H1 (cell line): Measurements from ENCODE around the gene ESR1. TPM values are rescaled to one million over a fixed set of nuclear protein-coding genes. Genes with fewer than 3 reads are reported as not detected.

Experiments used
- JUN ChIP-seq: IDR thresholded peaks from 2 replicates; pipeline ENCODE4 v1.6.1; 2011; ENCODE audit warnings: low read depth, mild to moderate bottlenecking, improper control_type of control experiment, low read length
- POU5F1 ChIP-seq: IDR thresholded peaks from 2 replicates; pipeline ENCODE4 v1.6.1; 2011; ENCODE audit warnings: low read depth, mild to moderate bottlenecking, low read length, moderate library complexity
- polyA plus RNA-seq, 7 experiments: library from polyadenylated mRNA; depleted of rRNA in 3 of 7; stranded (reverse) in 5 of 7; unstranded in 2 of 7; fragments of >200 nt in 5 of 7; fragments of 200-250 nt in 2 of 7; gene quantifications; 1 replicate in 5 of 7; 2 replicates in 1 of 7; 4 replicates in 1 of 7; pipeline versions ENCODE4 v1.2.1 to v1.2.3, GENCODE V29; 2011 to 2013; ENCODE audit warnings: missing spikeins in 2 of 7, mixed read lengths in 2 of 7
- total RNA-seq: library from RNA; stranded (reverse); fragmentation: NEBNext Ultra II Directional; extraction: Animal tissue kit (Norgen Biotek cat#: 25700); gene quantifications from 2 replicates; pipeline ENCODE4 v1.2.1, GENCODE V29; 2021
- TF ChIP-seq, protein P1 (sequence below): fragments of 300-600 bp; sonication (generic); IDR thresholded peaks from 2 replicates; pipeline ENCODE4 v1.7.1; 2012; ENCODE audit warnings: low read length, moderate library complexity, mild to moderate bottlenecking, inconsistent platforms; ENCODE audit not compliant: insufficient replicate concordance

The ESR1 gene
- total and polyA plus RNA-seq, 2 of the 8 experiments (the other 6 are each of a cell fraction or from before 2014, with no cell fraction given), result 0.03 to 0.17 TPM

DNA sequence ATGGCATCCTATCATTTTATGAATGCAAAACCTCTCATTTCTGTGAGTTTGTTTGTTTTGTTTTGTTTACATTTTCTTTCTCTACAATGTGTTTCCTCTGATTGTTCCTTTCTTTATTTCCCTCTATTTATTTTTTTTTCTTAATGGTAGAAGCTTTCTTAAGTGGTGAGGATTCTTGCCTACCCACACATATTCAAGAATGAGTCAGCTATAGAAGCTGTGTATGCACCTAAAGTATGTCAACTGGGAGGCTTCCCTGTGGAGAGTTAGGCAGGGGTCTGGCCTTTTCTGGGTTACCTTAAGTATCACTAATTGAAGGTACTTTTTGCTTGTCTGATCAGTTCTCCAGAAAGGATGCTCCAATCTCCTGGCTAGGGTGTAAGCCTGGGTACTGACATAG, 354.0 kb downstream of the ESR1 start (continued):
- TF ChIP-seq, protein P1, sequence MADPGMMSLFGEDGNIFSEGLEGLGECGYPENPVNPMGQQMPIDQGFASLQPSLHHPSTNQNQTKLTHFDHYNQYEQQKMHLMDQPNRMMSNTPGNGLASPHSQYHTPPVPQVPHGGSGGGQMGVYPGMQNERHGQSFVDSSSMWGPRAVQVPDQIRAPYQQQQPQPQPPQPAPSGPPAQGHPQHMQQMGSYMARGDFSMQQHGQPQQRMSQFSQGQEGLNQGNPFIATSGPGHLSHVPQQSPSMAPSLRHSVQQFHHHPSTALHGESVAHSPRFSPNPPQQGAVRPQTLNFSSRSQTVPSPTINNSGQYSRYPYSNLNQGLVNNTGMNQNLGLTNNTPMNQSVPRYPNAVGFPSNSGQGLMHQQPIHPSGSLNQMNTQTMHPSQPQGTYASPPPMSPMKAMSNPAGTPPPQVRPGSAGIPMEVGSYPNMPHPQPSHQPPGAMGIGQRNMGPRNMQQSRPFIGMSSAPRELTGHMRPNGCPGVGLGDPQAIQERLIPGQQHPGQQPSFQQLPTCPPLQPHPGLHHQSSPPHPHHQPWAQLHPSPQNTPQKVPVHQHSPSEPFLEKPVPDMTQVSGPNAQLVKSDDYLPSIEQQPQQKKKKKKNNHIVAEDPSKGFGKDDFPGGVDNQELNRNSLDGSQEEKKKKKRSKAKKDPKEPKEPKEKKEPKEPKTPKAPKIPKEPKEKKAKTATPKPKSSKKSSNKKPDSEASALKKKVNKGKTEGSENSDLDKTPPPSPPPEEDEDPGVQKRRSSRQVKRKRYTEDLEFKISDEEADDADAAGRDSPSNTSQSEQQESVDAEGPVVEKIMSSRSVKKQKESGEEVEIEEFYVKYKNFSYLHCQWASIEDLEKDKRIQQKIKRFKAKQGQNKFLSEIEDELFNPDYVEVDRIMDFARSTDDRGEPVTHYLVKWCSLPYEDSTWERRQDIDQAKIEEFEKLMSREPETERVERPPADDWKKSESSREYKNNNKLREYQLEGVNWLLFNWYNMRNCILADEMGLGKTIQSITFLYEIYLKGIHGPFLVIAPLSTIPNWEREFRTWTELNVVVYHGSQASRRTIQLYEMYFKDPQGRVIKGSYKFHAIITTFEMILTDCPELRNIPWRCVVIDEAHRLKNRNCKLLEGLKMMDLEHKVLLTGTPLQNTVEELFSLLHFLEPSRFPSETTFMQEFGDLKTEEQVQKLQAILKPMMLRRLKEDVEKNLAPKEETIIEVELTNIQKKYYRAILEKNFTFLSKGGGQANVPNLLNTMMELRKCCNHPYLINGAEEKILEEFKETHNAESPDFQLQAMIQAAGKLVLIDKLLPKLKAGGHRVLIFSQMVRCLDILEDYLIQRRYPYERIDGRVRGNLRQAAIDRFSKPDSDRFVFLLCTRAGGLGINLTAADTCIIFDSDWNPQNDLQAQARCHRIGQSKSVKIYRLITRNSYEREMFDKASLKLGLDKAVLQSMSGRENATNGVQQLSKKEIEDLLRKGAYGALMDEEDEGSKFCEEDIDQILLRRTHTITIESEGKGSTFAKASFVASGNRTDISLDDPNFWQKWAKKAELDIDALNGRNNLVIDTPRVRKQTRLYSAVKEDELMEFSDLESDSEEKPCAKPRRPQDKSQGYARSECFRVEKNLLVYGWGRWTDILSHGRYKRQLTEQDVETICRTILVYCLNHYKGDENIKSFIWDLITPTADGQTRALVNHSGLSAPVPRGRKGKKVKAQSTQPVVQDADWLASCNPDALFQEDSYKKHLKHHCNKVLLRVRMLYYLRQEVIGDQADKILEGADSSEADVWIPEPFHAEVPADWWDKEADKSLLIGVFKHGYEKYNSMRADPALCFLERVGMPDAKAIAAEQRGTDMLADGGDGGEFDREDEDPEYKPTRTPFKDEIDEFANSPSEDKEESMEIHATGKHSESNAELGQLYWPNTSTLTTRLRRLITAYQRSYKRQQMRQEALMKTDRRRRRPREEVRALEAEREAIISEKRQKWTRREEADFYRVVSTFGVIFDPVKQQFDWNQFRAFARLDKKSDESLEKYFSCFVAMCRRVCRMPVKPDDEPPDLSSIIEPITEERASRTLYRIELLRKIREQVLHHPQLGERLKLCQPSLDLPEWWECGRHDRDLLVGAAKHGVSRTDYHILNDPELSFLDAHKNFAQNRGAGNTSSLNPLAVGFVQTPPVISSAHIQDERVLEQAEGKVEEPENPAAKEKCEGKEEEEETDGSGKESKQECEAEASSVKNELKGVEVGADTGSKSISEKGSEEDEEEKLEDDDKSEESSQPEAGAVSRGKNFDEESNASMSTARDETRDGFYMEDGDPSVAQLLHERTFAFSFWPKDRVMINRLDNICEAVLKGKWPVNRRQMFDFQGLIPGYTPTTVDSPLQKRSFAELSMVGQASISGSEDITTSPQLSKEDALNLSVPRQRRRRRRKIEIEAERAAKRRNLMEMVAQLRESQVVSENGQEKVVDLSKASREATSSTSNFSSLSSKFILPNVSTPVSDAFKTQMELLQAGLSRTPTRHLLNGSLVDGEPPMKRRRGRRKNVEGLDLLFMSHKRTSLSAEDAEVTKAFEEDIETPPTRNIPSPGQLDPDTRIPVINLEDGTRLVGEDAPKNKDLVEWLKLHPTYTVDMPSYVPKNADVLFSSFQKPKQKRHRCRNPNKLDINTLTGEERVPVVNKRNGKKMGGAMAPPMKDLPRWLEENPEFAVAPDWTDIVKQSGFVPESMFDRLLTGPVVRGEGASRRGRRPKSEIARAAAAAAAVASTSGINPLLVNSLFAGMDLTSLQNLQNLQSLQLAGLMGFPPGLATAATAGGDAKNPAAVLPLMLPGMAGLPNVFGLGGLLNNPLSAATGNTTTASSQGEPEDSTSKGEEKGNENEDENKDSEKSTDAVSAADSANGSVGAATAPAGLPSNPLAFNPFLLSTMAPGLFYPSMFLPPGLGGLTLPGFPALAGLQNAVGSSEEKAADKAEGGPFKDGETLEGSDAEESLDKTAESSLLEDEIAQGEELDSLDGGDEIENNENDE, result no peak
- TF ChIP-seq POU5F1 (no peak), JUN (no peak)
